ENCODE results near the gene ARID1B.
A peak's percentile ranks its signal among the peaks of the same experiment; 100 is the strongest.

Gene ARID1B

GRCh38 chr6:157106487-157106886 is 329.3 kb downstream of the ARID1B start:
- no peak overlapping the region for H3K4me3 ChIP-seq (ENCODE audit: control insufficient read depth, low read depth, low read length)
- DNase-seq (ENCODE audit: low read depth), result no peak
- TF ChIP-seq CTCF (IDR thresholded peaks at IDR 0.05; ENCODE audit: control insufficient read depth, insufficient read depth, low read depth, low read length, missing control alignments), result no peak

- H3K4me3 ChIP-seq (ENCODE audit: control insufficient read depth, low read depth, low read length), result no peak overlapping the region
- DNase-seq (ENCODE audit: low read depth), result no peak
- no peak for TF ChIP-seq CTCF (IDR thresholded peaks at IDR 0.05; ENCODE audit: control insufficient read depth, insufficient read depth, low read depth, low read length, missing control alignments)
Measured at GRCh38 chr6:157107571-157107914, 330.4 kb downstream of the ARID1B start.

GRCh38 chr6:157107915-157108651 is 330.9 kb downstream of the ARID1B start:
- H3K4me3 ChIP-seq (ENCODE audit: control insufficient read depth, low read depth, low read length), result no peak overlapping the region

GRCh38 chr6:157108923-157109322 is 331.7 kb downstream of the ARID1B start:
- no peak overlapping the region for H3K4me3 ChIP-seq (ENCODE audit: control insufficient read depth, low read depth, low read length)
- no peak for DNase-seq (ENCODE audit: low read depth)

More at GRCh38 chr6:157107915-157108651, 330.9 kb downstream of the ARID1B start:
- peak; percentile 83 for DNase-seq (ENCODE audit: low read depth)
- no peak for TF ChIP-seq CTCF (IDR thresholded peaks at IDR 0.05; ENCODE audit: control insufficient read depth, insufficient read depth, low read depth, low read length, missing control alignments)

GRCh38 chr6:157110607-157111006 is 333.4 kb downstream of the ARID1B start:
- no peak for TF ChIP-seq CTCF (IDR thresholded peaks at IDR 0.05; ENCODE audit: control insufficient read depth, insufficient read depth, low read depth, low read length, missing control alignments)
- DNase-seq (ENCODE audit: low read depth), result peak; percentile 10
- no peak overlapping the region for H3K4me3 ChIP-seq (ENCODE audit: control insufficient read depth, low read depth, low read length)

More at GRCh38 chr6:157108923-157109322, 331.7 kb downstream of the ARID1B start:
- no peak for TF ChIP-seq CTCF (IDR thresholded peaks at IDR 0.05; ENCODE audit: control insufficient read depth, insufficient read depth, low read depth, low read length, missing control alignments)

GRCh38 chr6:157113389-157113788 is 336.2 kb downstream of the ARID1B start:
- DNase-seq (ENCODE audit: low read depth), result no peak
- no peak for TF ChIP-seq CTCF (IDR thresholded peaks at IDR 0.05; ENCODE audit: control insufficient read depth, insufficient read depth, low read depth, low read length, missing control alignments)
- no peak overlapping the region for H3K4me3 ChIP-seq (ENCODE audit: control insufficient read depth, low read depth, low read length)
